Measurements from ENCODE around the gene MSANTD3.

- TF ChIP-seq CTCF (conservative IDR thresholded peaks at IDR 0.05; ENCODE audit: low read depth in 2 of 2) (peak; percentile 22 to 33; a peak in 2 of 4 replicates), POLR2AphosphoS5 (IDR thresholded peaks at IDR 0.05; ENCODE audit: low read depth) (no peak)
Measured at GRCh38 chr9:100441911-100442361, 15.0 kb downstream of the MSANTD3 start.

Measured in GM23338 (cell line).